K562 (cell line): Measurements from ENCODE around the gene TAPBPL. TPM values are rescaled to one million over a fixed set of nuclear protein-coding genes. Genes with fewer than 3 reads are reported as not detected.

Experiments
- ATAC-seq: fragments of 200-7000 bp; cut with Tn5 transposase; 3 replicates; pipeline ENCODE4 v1.9.1; 2020; ENCODE audit warnings: moderate library complexity
- BruUV-seq: library from RNA; stranded (reverse); fragments of 400-500 nt; replicated peaks from 2 replicates; lab custom pipeline; 2021; lab: Mats Ljungman, UMichigan
- CTCF ChIA-PET: fragments of 300-600 bp; formaldehyde crosslinking; extraction: SDS; loops from one replicate; lab custom pipeline; 2021; ENCODE audit warnings: low intra/inter-chr PET ratio; lab: Yijun Ruan, JAX
- POLR2A ChIA-PET: fragments of 300-600, 350-650 bp; sonication (Branson Sonifier 250); formaldehyde crosslinking; extraction: SDS; loops from one replicate; lab custom pipeline; 2021; ENCODE audit warnings: antibody characterized with exemption, inconsistent platforms; lab: Yijun Ruan, JAX
- DNase-seq, 4 experiments: peaks; one replicate each; pipeline versions ENCODE4 v3.0.0 to v3.0.0-alpha.2; 2011 to 2018; ENCODE audit warnings: low spot score in 3 of 4, mixed read lengths in 3 of 4; ENCODE audit errors: extremely low read depth in 1 of 4
- FAIRE-seq: peaks from 2 replicates; lab custom pipeline; 2011; peaks lifted over from hg19 to GRCh38; lab: Jason Lieb, UNC
- H2AFZ ChIP-seq: 2 replicates; pipeline ENCODE4 v1.6.0; 2011; ENCODE audit warnings: low read depth, low read length, control low read depth, inconsistent platforms
- H3K27ac ChIP-seq: fragments of 200-600 bp; 3 replicates; pipeline ENCODE4 v1.8.0; 2011; ENCODE audit warnings: low read depth, mild to moderate bottlenecking, control low read depth, inconsistent platforms, low read length, moderate library complexity, mixed read lengths; ENCODE audit errors: extremely low read depth
- H3K27me3 ChIP-seq, 2 experiments: fragments of 300-600 bp in 1 of 2; 2 replicates in 1 of 2; 3 replicates in 1 of 2; pipeline versions ENCODE4 v1.6.0 to v1.8.0; 2011; ENCODE audit warnings: inconsistent platforms in 2 of 2, low read length in 2 of 2, mild to moderate bottlenecking in 1 of 2, mixed read lengths in 1 of 2, moderate library complexity in 1 of 2; ENCODE audit not compliant: control insufficient read depth in 2 of 2, insufficient read depth in 2 of 2
- H3K36me3 ChIP-seq: fragments of 300-600 bp; 3 replicates; pipeline ENCODE4 v1.8.0; 2011; ENCODE audit warnings: mild to moderate bottlenecking, low read length, inconsistent platforms; ENCODE audit not compliant: control insufficient read depth, insufficient read depth
- H3K4me1 ChIP-seq, 2 experiments: fragments of 200-600 bp in 1 of 2; replicated peaks in 1 of 2; 2 replicates in 1 of 2; 3 replicates in 1 of 2; pipeline versions ENCODE4 v1.5.1 to v1.8.0; 2011; ENCODE audit warnings: inconsistent platforms in 2 of 2, low read length in 2 of 2, mild to moderate bottlenecking in 1 of 2, mixed read lengths in 1 of 2, moderate library complexity in 1 of 2; ENCODE audit not compliant: control insufficient read depth in 2 of 2, insufficient read depth in 2 of 2
- H3K4me2 ChIP-seq: 2 replicates; pipeline ENCODE4 v1.6.1; 2011; ENCODE audit warnings: low read length, control low read depth, inconsistent platforms, mixed read lengths; ENCODE audit not compliant: insufficient read depth
- H3K4me3 ChIP-seq: fragments of 200-600 bp; sonication (generic), shearing (Covaris generic); 2 replicates; pipeline ENCODE4 v1.5.1; 2016; ENCODE audit warnings: control low read depth, inconsistent platforms
- H3K79me2 ChIP-seq: fragments of 200-600 bp; 3 replicates; pipeline ENCODE4 v1.8.0; 2011; ENCODE audit warnings: low read length, inconsistent platforms; ENCODE audit not compliant: control insufficient read depth, insufficient read depth
- H3K9ac ChIP-seq, 2 experiments: 2 replicates each; pipeline versions ENCODE4 v1.6.0 to v1.6.1; 2011; ENCODE audit warnings: low read depth in 2 of 2, low read length in 2 of 2, control low read depth in 1 of 2, inconsistent platforms in 1 of 2, mild to moderate bottlenecking in 1 of 2, mixed read lengths in 1 of 2; ENCODE audit not compliant: insufficient read depth in 1 of 2
- H3K9me1 ChIP-seq: one replicate; pipeline ENCODE4 v1.6.0; 2011; ENCODE audit warnings: inconsistent platforms, mild to moderate bottlenecking, low read length, moderate library complexity; ENCODE audit not compliant: control insufficient read depth, insufficient read depth
- H3K9me3 ChIP-seq: replicated peaks from 2 replicates; pipeline ENCODE4 v1.5.1; 2011; ENCODE audit warnings: low read depth, low read length, inconsistent platforms; ENCODE audit not compliant: control insufficient read depth, insufficient read depth
- H4K20me1 ChIP-seq: replicated peaks from 2 replicates; pipeline ENCODE4 v1.6.1; 2011; ENCODE audit warnings: low read length, inconsistent platforms, mixed read lengths; ENCODE audit not compliant: control insufficient read depth, insufficient read depth
- EGR1 ChIP-seq: fragments of 450-650 bp; conservative IDR thresholded peaks from 2 replicates; pipeline ENCODE4 v1.6.1; 2017; ENCODE audit warnings: mild to moderate bottlenecking
- GTF3C2 ChIP-seq: IDR thresholded peaks from 3 replicates; pipeline ENCODE4 v1.6.1; 2011; ENCODE audit warnings: borderline replicate concordance, mild to moderate bottlenecking, moderate library complexity; ENCODE audit not compliant: insufficient read length; ENCODE audit errors: extremely low read depth
- ILK ChIP-seq: fragments of 450-650 bp; IDR thresholded peaks from 2 replicates; pipeline ENCODE4 v1.6.1; 2016; ENCODE audit warnings: missing genetic modification characterization, low read depth, mild to moderate bottlenecking, missing compliant biosample characterization, moderate library complexity, borderline replicate concordance
- IRF2 ChIP-seq: sonication (generic); formaldehyde crosslinking; IDR thresholded peaks from 2 replicates; pipeline ENCODE4 v1.8.1; 2022; ENCODE audit warnings: mild to moderate bottlenecking, missing genetic modification reagents
- MAZ ChIP-seq, 2 experiments: fragments of 450-650 bp in 1 of 2; sonication (generic) in 1 of 2; formaldehyde crosslinking; IDR thresholded peaks in 1 of 2; conservative IDR thresholded peaks in 1 of 2; 2 replicates each; pipeline versions ENCODE4 v1.4.0 to v1.5.0; 2020; ENCODE audit warnings: mild to moderate bottlenecking in 1 of 2, missing genetic modification reagents in 1 of 2
- MCM7 ChIP-seq, 2 experiments: fragments of 450-650 bp; IDR thresholded peaks; 2 replicates each; pipeline ENCODE4 v1.6.1; 2016 to 2018
- POLR2G ChIP-seq: fragments of 200-400 bp; formaldehyde crosslinking; IDR thresholded peaks from 2 replicates; pipeline ENCODE4 v1.6.1; 2017; ENCODE audit warnings: low read depth, mild to moderate bottlenecking, antibody characterized with exemption, low read length, moderate library complexity
- RHOXF2B ChIP-seq: fragments of 250-450 bp; sonication (Bioruptor Pico); conservative IDR thresholded peaks from 2 replicates; pipeline ENCODE4 v1.5.1; 2021
- SAP30 ChIP-seq: fragments of 200-600 bp; sonication (generic); IDR thresholded peaks from 2 replicates; pipeline ENCODE4 v1.6.1; 2012; ENCODE audit warnings: borderline replicate concordance, low read depth, mild to moderate bottlenecking, moderate library complexity, low read length, control low read depth, inconsistent platforms; ENCODE audit not compliant: insufficient read depth, poor library complexity, severe bottlenecking
- UBTF ChIP-seq, 2 experiments: IDR thresholded peaks; 2 replicates each; pipeline ENCODE4 v1.6.1; 2012; ENCODE audit warnings: improper control_type of control experiment in 2 of 2, low read depth in 2 of 2, low read length in 2 of 2, borderline replicate concordance in 1 of 2
- ZNF12 ChIP-seq: sonication (generic); formaldehyde crosslinking; IDR thresholded peaks from 2 replicates; pipeline ENCODE4 v1.4.0; 2020; ENCODE audit warnings: mild to moderate bottlenecking, missing genetic modification reagents
- ZNF23 ChIP-seq: fragments of 250-450 bp; sonication (Bioruptor Pico); IDR thresholded peaks from 2 replicates; pipeline ENCODE4 v1.4.0; 2020; ENCODE audit warnings: mild to moderate bottlenecking
- ZNF586 ChIP-seq: fragments of 450-650 bp; formaldehyde crosslinking; conservative IDR thresholded peaks from 2 replicates; pipeline ENCODE4 v1.4.0; 2020; ENCODE audit warnings: mild to moderate bottlenecking, moderate library complexity
- WGBS: fragments of 100-300 bp; shearing (Covaris generic); methylation state at CpG from one replicate; pipeline ENCODE4 v1.1.6; 2016; ENCODE audit warnings: low coverage, mixed read lengths; ENCODE audit not compliant: insufficient coverage; ENCODE audit errors: missing lambda C conversion rate; 5-methylcytosine and 5-hydroxymethylcytosine counted together
- in situ Hi-C: fragments of 300-500 bp; cut with MboI; formaldehyde crosslinking; loops from 4 replicates; pipeline ENCODE4 v1.15.0; 2018; ENCODE audit warnings: inconsistent platforms, mixed read lengths
- intact Hi-C: fragments of 100-400 bp; cut with micrococcal nuclease; formaldehyde crosslinking; loops from 2 replicates; pipeline ENCODE4 v1.14.2; 2022
- polyA plus RNA-seq, 8 experiments: library from polyadenylated mRNA; depleted of rRNA in 4 of 8; stranded (reverse) in 5 of 8; unstranded in 3 of 8; fragments of >200 nt; fragmentation: Nextera tagmentation in 2 of 8; fragmentation: Illumina TruSeq in 1 of 8; extraction: Ambion mirVana in 2 of 8; extraction: Trizol in 1 of 8; gene quantifications; 2 replicates each; pipeline versions ENCODE4 v1.2.1 to v1.2.3, GENCODE V29; 2011 to 2014; ENCODE audit warnings: inconsistent platforms in 1 of 8, missing spikeins in 1 of 8
- total RNA-seq, 7 experiments: library from RNA; depleted of rRNA in 6 of 7; stranded (reverse); fragments of >200 nt in 6 of 7; fragmentation: Illumina TruSeq in 2 of 7; extraction: Trizol in 2 of 7; gene quantifications; 2 replicates each; pipeline versions ENCODE4 v1.2.1 to v1.2.3, GENCODE V29; 2011 to 2021; ENCODE audit warnings: low replicate concordance in 1 of 7

The TAPBPL gene
- total and polyA plus RNA-seq, 9 of the 15 experiments (the other 6 are each of a cell fraction or from before 2014, with no cell fraction given): 0.29 to 1.6 (median 0.45) TPM

GRCh38 chr12:6428326-6428725 lies 23.5 kb upstream of the TAPBPL start (continued):
- TF ChIP-seq ILK (tag) (no peak), RHOXF2B (CRISPR knock-in tag) (no peak)

GRCh38 chr12:6430124-6430989 lies 21.5 kb upstream of the TAPBPL start:
- peaks cover 7 to 18% of the 10 kb centered on the region in 2 experiments; a peak in 3 of 5 replicates for H3K4me1 ChIP-seq
- POLR2A ChIA-PET: no interaction called here
- peak overlapping the region; percentile 1; the same call in 1 of the 2 replicates for H3K4me3 ChIP-seq
- peak; percentile 94 for ATAC-seq
- DNase-seq: peak; percentile 70 to 86 (median 73)
- CTCF ChIA-PET: no interaction called here
- no peaks in the 10 kb centered on the region for H3K9me1 ChIP-seq
- no peaks in the 10 kb centered on the region for H3K27me3 ChIP-seq
- peak overlapping the region; percentile 90 for H2AFZ ChIP-seq
- H3K79me2 ChIP-seq: no peaks in the 10 kb centered on the region
- H3K36me3 ChIP-seq: no peaks in the 10 kb centered on the region
- intact Hi-C loops: no loop called here
- H3K9me3 ChIP-seq: no peaks in the 10 kb centered on the region
- BruUV-seq: no TSS peak
- WGBS: 5% methylated on average over 19 of the region's 19 CpGs
- in situ Hi-C loops: no loop called here
- peak overlapping the region; percentile 84 for H3K4me2 ChIP-seq
- H3K9ac ChIP-seq: peak overlapping the region; percentile 72 to 82; a peak in 3 of 4 replicates
- H3K27ac ChIP-seq: peak overlapping the region; percentile 83
- no peaks in the 10 kb centered on the region for H4K20me1 ChIP-seq
- peak; percentile 93 for FAIRE-seq
- TF ChIP-seq MAZ (CRISPR knock-in tag; conservative IDR thresholded peaks at IDR 0.05 in 1 of 2, IDR thresholded peaks at IDR 0.05 in 1 of 2) (0 out of 4 replicates have a peak, but pooled peaks of 1 of the 2 experiments have one; percentile 28), ZNF12 (CRISPR knock-in tag) (no peak), ZNF23 (CRISPR knock-in tag) (no peak), POLR2G (no peak), UBTF (IDR thresholded peaks at IDR 0.05; ENCODE audit: borderline replicate concordance in 1 of 2, low read depth in 2 of 2, low read length in 2 of 2) (no peak), ZNF586 (CRISPR knock-in tag) (no peak), GTF3C2 (no peak), SAP30 (no peak), IRF2 (CRISPR knock-in tag) (no peak), EGR1 (peak; percentile 42), MCM7 (IDR thresholded peaks at IDR 0.05) (no peak)
